HG03045 (cell line): ENCODE data around the gene MBD3.

Experiments
- ATAC-seq: cut with Tn5 transposase; IDR thresholded peaks from one replicate; pipeline ENCODE4 v1.9.1; 2021; ENCODE audit warnings: mild to moderate bottlenecking, moderate library complexity; ENCODE audit not compliant: unreplicated experiment

The MBD3 gene

GRCh38 chr19:1574354-1575136 is 18.1 kb downstream of the MBD3 start:
- no peak for ATAC-seq

- ATAC-seq, result no peak
These were observed 19.9 kb downstream of the MBD3 start for GRCh38 chr19:1572795-1573194.

- no peak for ATAC-seq
These were observed 21.3 kb downstream of the MBD3 start for GRCh38 chr19:1571358-1571757.

- ATAC-seq, result no peak
These were observed 21.8 kb downstream of the MBD3 start for GRCh38 chr19:1570836-1571235.

- no peak for ATAC-seq
These were observed 22.7 kb downstream of the MBD3 start for GRCh38 chr19:1569997-1570396.

GRCh38 chr19:1568320-1569019 is 24.2 kb downstream of the MBD3 start, which contains the start of gene MEX3D:
Gene MEX3D, minus strand, starts transcription at chr19:1568325. Its CDS starts 267 bp downstream, at chr19:1568058.
- ATAC-seq, result peak; percentile 53

- ATAC-seq, result no peak
These were observed 24.8 kb downstream of the MBD3 start for GRCh38 chr19:1567848-1568227.

- no peak for ATAC-seq
These were observed 25.4 kb downstream of the MBD3 start for GRCh38 chr19:1567116-1567847.

GRCh38 chr19:1566392-1567115 is 26.1 kb downstream of the MBD3 start:
- no peak for ATAC-seq

- no peak for ATAC-seq
These were observed 29.4 kb downstream of the MBD3 start for GRCh38 chr19:1563251-1563650.

- no peak for ATAC-seq
These were observed 31.3 kb downstream of the MBD3 start for GRCh38 chr19:1561236-1561842.

GRCh38 chr19:1560286-1560882 is 32.3 kb downstream of the MBD3 start:
- no peak for ATAC-seq

GRCh38 chr19:1558552-1558951 is 34.1 kb downstream of the MBD3 start:
- ATAC-seq, result no peak

- ATAC-seq, result no peak
These were observed 36.1 kb downstream of the MBD3 start for GRCh38 chr19:1556390-1557070.

- no peak for ATAC-seq
These were observed 36.9 kb downstream of the MBD3 start for GRCh38 chr19:1555487-1556389.

- ATAC-seq, result no peak
These were observed 37.7 kb downstream of the MBD3 start for GRCh38 chr19:1554968-1555367.

GRCh38 chr19:1553415-1553814 is 39.2 kb downstream of the MBD3 start:
- no peak for ATAC-seq
